Measurements from ENCODE around the gene HMOX1. TPM values are rescaled to one million over a fixed set of nuclear protein-coding genes. Genes with fewer than 3 reads are reported as not detected.

HMOX1 gene, protein sequence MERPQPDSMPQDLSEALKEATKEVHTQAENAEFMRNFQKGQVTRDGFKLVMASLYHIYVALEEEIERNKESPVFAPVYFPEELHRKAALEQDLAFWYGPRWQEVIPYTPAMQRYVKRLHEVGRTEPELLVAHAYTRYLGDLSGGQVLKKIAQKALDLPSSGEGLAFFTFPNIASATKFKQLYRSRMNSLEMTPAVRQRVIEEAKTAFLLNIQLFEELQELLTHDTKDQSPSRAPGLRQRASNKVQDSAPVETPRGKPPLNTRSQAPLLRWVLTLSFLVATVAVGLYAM
- 135 and 169 TPM in 2 replicates for total RNA-seq

DNA sequence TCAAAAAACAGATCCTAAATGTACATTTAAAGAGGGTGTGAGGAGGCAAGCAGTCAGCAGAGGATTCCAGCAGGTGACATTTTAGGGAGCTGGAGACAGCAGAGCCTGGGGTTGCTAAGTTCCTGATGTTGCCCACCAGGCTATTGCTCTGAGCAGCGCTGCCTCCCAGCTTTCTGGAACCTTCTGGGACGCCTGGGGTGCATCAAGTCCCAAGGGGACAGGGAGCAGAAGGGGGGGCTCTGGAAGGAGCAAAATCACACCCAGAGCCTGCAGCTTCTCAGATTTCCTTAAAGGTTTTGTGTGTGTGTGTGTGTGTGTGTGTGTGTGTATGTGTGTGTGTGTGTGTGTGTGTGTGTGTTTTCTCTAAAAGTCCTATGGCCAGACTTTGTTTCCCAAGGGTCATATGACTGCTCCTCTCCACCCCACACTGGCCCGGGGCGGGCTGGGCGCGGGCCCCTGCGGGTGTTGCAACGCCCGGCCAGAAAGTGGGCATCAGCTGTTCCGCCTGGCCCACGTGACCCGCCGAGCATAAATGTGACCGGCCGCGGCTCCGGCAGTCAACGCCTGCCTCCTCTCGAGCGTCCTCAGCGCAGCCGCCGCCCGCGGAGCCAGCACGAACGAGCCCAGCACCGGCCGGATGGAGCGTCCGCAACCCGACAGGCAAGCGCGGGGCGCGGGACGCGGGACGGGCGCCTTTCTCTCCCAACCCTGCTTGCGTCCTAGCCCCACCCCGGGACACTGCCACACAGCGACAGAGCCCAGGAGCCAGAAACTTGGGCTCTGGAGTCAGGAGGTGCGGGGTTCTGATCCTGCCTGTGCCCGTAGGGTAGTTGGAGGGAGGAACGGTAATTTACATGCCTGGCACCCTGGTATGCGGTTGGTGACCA is at the start of gene HMOX1:
Gene HMOX1, plus strand, starts transcription at position 560 of the 887 bp plus-strand sequence. Its CDS starts 78 bp downstream, at position 638.

DNA sequence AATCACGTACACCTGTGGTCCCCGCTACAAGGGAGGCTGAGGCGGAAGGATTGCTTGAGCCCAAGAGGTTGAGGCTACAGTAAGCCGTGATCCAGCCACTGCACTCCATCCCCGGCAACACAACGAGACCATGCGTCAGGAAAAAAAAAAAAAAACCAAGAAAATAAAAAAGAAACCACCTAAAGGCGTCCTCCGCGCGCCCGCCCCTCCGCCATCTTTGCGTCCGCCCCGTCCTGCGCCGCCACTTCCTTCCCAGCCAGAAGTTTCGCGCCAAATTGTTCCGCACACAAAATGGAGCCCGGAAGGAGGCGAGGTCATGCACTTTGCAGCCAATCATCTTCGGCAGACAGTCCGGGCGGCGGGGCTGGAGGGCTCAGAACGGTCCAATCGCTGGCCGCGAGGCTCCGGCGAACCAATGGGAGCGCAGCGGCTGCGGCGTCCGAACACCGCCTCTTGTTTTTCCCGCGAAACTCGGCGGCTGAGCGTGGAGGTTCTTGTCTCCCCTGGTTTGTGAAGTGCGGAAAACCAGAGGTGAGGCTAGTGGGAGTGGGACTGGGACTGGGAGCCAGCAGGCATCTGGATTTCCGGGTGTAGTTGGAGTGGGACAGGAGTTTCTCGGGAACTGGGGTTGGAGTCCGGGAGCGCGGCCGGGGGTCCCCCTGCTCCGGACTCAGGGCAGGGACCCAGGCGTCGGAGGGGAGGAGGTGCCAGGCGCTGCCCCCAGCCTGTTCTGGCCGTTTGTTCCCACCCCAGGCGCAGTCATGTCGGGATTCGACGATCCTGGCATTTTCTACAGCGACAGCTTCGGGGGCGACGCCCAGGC is 19.0 kb downstream of the HMOX1 start, which contains the start of gene MCM5:
Gene MCM5, plus strand, starts transcription at position 463 of the 823 bp plus-strand sequence. Its CDS starts 299 bp downstream, at position 762.

Other genes starting within 250 kb of the HMOX1 start
- gene HMGXB4, start 123.6 kb upstream of the HMOX1 start, total RNA-seq = 15.6 TPM in 2 replicates
- 36.6 and 38.5 TPM in 2 replicates for gene TOM1, start 81.2 kb upstream of the HMOX1 start, total RNA-seq
- 27.6 and 30.2 TPM in 2 replicates for gene MCM5, start 19.0 kb downstream of the HMOX1 start, total RNA-seq
- gene RASD2, start 159.7 kb downstream of the HMOX1 start, total RNA-seq = 0.65 and 2.7 TPM in 2 replicates
- 0.39 TPM in 1 of 2 replicates, not detected in the other for gene MB, start 236.2 kb downstream of the HMOX1 start, total RNA-seq

Data from smooth muscle cell of the pulmonary artery (primary cell).